MCF 10A (cell line): ENCODE data around the gene RPS14. TPM values are rescaled to one million over a fixed set of nuclear protein-coding genes. Genes with fewer than 3 reads are reported as not detected.
"Not testable (repeated sequence)": the region's sequence is repeated elsewhere in the genome, so short reads cannot be mapped to it uniquely, and the experiment has no call there.

Source experiments
- BruUV-seq: library from RNA; stranded (reverse); fragments of 400-500 nt; replicated peaks from 2 replicates; lab custom pipeline; 2021; lab: Mats Ljungman, UMichigan
- CTCF ChIA-PET: fragments of 300-600 bp; sonication (Branson Sonifier 250); formaldehyde crosslinking; extraction: SDS; loops from one replicate; lab custom pipeline; 2021; ENCODE audit warnings: antibody characterized with exemption, inconsistent platforms; lab: Yijun Ruan, JAX
- POLR2A ChIA-PET: fragments of 300-600, 350-650 bp; sonication (Branson Sonifier 250); formaldehyde crosslinking; extraction: SDS; loops from one replicate; lab custom pipeline; 2020; ENCODE audit warnings: antibody characterized with exemption, inconsistent platforms; lab: Yijun Ruan, JAX
- DNase-seq: peaks from one replicate; pipeline ENCODE4 v3.0.0-alpha.2; 2018; ENCODE audit not compliant: unreplicated experiment
- H3K27ac Mint-ChIP-seq: one replicate; pipeline ENCODE4 v1.8.0; 2022; ENCODE audit warnings: mild to moderate bottlenecking, low read depth, mixed read lengths; ENCODE audit not compliant: unreplicated experiment
- H3K27me3 Mint-ChIP-seq: one replicate; pipeline ENCODE4 v1.8.0; 2022; ENCODE audit warnings: mixed read lengths; ENCODE audit not compliant: insufficient read depth, unreplicated experiment
- H3K36me3 Mint-ChIP-seq: one replicate; pipeline ENCODE4 v1.8.0; 2022; ENCODE audit warnings: mild to moderate bottlenecking, moderate library complexity, mixed read lengths; ENCODE audit not compliant: insufficient read depth, unreplicated experiment
- H3K4me1 Mint-ChIP-seq: one replicate; pipeline ENCODE4 v1.8.0; 2022; ENCODE audit warnings: mixed read lengths; ENCODE audit not compliant: insufficient read depth, unreplicated experiment
- H3K4me3 Mint-ChIP-seq: one replicate; pipeline ENCODE4 v1.8.0; 2022; ENCODE audit warnings: mild to moderate bottlenecking, moderate library complexity, mixed read lengths; ENCODE audit not compliant: unreplicated experiment
- H3K9me3 Mint-ChIP-seq: one replicate; pipeline ENCODE4 v1.8.0; 2022; ENCODE audit warnings: mixed read lengths; ENCODE audit not compliant: unreplicated experiment
- intact Hi-C: fragments of 100-400 bp; cut with micrococcal nuclease; formaldehyde crosslinking; loops from 2 replicates; pipeline ENCODE4 v1.14.1; 2022
- total RNA-seq: library from RNA; stranded (reverse); gene quantifications from 2 replicates; pipeline ENCODE4 v1.2.3, GENCODE V29; 2022
- TF ChIP-seq, protein P1 (sequence below): fragments of 200-600 bp; IDR thresholded peaks from one replicate; pipeline ENCODE4 v1.8.0; 2022; ENCODE audit warnings: antibody characterized with exemption, mild to moderate bottlenecking; ENCODE audit not compliant: unreplicated experiment

RPS14 gene
- total RNA-seq, 1 experiment from 2014 or later, result 5,481 TPM

DNA sequence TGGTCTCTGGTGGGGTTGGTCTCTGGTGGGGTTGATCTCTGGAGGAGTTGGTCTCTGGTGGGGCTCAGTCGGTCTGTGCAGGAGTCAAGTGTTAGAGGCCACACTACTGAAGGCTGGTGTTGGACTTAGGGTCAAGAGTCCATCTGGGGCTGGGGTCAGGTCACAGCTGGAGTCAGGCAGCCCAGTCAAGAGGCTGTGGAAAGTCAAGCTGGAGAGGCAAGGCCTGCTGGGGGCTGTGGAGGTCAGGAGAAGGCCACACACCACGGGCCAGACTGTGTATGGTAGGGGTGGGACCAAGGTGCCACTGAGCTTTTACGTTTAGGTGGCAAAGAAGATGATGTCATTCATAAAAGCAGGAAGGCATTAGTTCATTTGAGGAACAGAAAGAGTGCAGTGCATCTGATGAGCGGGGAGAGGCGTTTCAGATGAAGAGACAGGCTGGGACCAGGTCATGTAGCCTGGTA is 20.1 kb downstream of the RPS14 start:
- POLR2A ChIA-PET, result no interaction called here
- Mint-ChIP-seq H3K4me3 (no peak overlapping the region), H3K36me3 (no peaks in the 10 kb centered on the region), H3K27me3 (no peaks in the 10 kb centered on the region), H3K4me1 (no peaks in the 10 kb centered on the region), H3K27ac (no peak overlapping the region), H3K9me3 (no peaks in the 10 kb centered on the region)
- CTCF ChIA-PET, result interaction anchor here (0.6 to 1.4 kb wide), 2 partner anchors 9 to 157 kb away, joined by 4 read pairs; no protein-coding TSS in a partner anchor
- no TSS peak for BruUV-seq
- intact Hi-C loops, result no loop called here
- DNase-seq, result no peak
- TF ChIP-seq, protein P1, sequence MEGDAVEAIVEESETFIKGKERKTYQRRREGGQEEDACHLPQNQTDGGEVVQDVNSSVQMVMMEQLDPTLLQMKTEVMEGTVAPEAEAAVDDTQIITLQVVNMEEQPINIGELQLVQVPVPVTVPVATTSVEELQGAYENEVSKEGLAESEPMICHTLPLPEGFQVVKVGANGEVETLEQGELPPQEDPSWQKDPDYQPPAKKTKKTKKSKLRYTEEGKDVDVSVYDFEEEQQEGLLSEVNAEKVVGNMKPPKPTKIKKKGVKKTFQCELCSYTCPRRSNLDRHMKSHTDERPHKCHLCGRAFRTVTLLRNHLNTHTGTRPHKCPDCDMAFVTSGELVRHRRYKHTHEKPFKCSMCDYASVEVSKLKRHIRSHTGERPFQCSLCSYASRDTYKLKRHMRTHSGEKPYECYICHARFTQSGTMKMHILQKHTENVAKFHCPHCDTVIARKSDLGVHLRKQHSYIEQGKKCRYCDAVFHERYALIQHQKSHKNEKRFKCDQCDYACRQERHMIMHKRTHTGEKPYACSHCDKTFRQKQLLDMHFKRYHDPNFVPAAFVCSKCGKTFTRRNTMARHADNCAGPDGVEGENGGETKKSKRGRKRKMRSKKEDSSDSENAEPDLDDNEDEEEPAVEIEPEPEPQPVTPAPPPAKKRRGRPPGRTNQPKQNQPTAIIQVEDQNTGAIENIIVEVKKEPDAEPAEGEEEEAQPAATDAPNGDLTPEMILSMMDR, result no peak

DNA sequence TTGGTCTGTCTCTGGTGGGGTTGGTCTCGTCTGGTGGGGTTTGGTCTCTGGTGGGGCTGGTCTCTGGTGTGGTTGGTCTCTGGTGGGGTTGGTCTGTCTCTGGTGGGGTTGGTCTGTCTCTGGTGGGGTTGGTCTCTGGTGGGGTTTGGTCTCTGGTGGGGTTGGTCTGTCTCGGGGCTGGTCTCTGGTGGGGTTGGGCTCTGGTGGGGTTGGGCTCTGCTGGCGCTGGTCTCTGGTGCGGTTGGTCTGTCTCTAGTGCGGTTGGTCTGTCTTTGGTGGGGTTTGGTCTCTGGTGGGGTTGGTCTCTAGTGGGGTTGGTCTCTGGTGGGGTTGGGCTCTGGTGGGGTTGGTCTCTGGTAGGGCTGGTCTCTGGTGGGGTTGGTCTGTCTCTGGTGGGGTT is 20.6 kb downstream of the RPS14 start:
- Mint-ChIP-seq H3K27ac (no peak overlapping the region), H3K36me3 (no peaks in the 10 kb centered on the region), H3K9me3 (no peaks in the 10 kb centered on the region), H3K4me1 (no peaks in the 10 kb centered on the region), H3K4me3 (no peak overlapping the region), H3K27me3 (no peaks in the 10 kb centered on the region)
- CTCF ChIA-PET, result interaction anchor here (0.6 to 1.4 kb wide), 4 partner anchors 9 to 157 kb away, joined by 3 to 6 read pairs (median 4); no protein-coding TSS in a partner anchor
- TF ChIP-seq, protein P1, result no peak
- no TSS peak for BruUV-seq
- POLR2A ChIA-PET, result no interaction called here
- no peak for DNase-seq
- intact Hi-C loops, result no loop called here

DNA sequence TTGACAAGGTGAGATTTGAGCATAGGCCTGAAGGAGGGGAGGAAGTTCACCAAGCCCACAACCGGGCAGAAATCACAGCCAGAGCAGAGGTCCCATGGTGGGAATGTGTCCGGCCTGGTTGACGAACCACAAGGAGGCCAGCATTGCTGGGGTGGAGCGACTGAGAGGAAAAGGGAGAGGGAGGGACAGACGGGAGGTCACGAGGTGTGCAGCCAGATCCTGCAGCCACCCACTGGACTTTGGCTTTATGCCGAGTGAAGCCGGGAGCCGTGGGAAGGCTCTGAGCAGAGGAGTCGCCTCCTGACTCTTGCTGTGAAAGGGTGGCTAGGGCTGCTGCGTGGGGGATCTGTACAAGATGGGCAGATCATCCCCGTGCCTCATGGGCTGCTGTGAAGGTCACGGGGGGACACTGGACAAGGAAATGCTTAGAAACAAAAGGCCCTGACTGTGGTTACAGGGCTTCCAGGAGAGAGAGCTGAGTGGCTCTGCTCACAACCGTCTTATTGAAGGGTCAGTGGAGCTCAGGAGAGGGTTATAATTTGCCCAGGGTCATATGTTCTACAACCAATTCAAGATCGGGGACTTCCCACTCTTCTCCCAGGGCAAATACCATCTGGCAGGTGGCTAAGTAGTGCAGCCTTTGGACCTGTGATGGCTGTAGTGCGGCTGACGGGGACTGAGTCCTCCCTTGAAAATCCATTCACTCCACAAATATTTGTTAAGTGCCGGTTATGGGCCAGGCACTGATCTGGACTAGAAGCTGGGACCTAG is 21.2 kb downstream of the RPS14 start:
- no peak for DNase-seq
- Mint-ChIP-seq H3K4me1 (no peaks in the 10 kb centered on the region), H3K27me3 (no peaks in the 10 kb centered on the region), H3K36me3 (no peaks in the 10 kb centered on the region), H3K9me3 (no peaks in the 10 kb centered on the region), H3K4me3 (no peak overlapping the region), H3K27ac (no peak overlapping the region)
- intact Hi-C loops, result no loop called here
- ChIA-PET POLR2A (no interaction called here), CTCF (interaction anchor here (0.6 to 1.4 kb wide), 3 partner anchors 10 to 22 kb away, joined by 3 to 6 read pairs (median 4); no protein-coding TSS in a partner anchor)
- TF ChIP-seq, protein P1, result no peak
- no TSS peak for BruUV-seq

DNA sequence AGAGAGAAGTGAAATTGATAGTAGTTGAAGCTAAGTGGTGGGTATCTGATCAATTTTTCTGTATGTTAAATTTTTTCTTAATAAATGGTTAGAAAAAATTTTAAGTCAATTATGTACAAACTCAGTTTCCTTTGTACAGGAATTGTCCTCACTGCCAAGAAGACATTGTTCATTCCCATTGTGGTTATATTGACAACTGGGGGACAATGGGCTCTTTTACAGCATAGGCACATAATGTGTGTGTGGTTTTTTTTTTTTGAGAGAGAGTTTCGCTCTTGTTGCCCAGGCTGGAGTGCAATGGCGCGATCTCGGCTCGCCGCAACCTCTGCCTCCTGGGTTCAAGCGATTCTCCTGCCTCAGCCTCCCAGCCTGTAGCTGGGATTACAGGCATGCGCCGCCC is 23.4 kb downstream of the RPS14 start:
- not testable (repeated sequence) for H3K9me3 Mint-ChIP-seq

More for the DNA sequence above, 23.4 kb downstream of the RPS14 start:
- H3K4me1 Mint-ChIP-seq, H3K4me3 Mint-ChIP-seq, DNase-seq, H3K27ac Mint-ChIP-seq, H3K27me3 Mint-ChIP-seq, H3K36me3 Mint-ChIP-seq, BruUV-seq, intact Hi-C loops: not testable (repeated sequence)
- POLR2A ChIA-PET, result interaction anchor here (0.6 kb wide), 1 partner anchor 43 kb away, joined by 4 read pairs; no protein-coding TSS in a partner anchor
- CTCF ChIA-PET, result interaction anchor here (0.9 kb wide), 1 partner anchor 295 kb away, joined by 4 read pairs; no protein-coding TSS in a partner anchor
